GM19324 (cell line): ENCODE measurements around the gene BCAS1.

Source experiments
- ATAC-seq: cut with Tn5 transposase; IDR thresholded peaks from one replicate; pipeline ENCODE4 v1.9.1; 2021; ENCODE audit warnings: mild to moderate bottlenecking, moderate library complexity; ENCODE audit not compliant: unreplicated experiment, low FRiP score

BCAS1 gene

DNA sequence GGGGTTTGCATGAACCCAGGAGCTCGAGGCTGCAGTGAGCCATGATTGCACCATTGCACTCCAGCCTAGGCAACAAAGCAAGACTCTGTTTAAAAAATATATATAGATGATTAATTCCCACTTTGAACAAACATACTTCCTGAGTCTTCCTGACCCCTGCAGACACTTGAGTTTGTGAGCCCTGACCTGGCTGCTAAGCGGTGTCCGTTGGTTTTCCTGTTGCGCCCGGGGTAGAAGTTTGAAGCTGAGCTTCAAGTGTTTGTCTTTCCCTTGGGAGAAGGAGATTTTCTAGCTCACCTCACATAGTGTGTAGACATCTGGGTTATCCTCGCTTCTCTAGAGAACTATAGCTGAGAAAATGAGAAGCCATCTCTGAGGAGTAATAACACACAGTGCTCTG, 11.7 kb upstream of the BCAS1 start:
- no peak for ATAC-seq

DNA sequence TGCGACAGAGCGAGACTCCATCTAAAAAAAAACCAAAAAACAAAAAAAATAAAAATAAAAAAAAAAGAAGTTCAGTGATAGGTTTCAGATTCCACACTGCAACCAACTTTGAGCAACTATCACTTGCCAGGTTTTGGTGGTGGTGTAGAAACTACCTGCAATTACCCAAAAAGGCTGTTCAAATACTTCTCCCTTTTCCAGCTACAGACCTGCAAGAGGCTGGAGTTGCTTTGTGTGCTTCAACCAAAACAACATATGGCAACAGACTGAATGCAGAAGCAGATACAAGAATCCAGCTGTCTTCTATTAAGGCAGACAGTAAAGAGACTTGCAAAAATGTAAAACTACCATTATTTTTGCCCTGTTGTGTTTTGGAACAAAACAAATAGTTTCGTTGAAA, 9.3 kb upstream of the BCAS1 start:
- no peak for ATAC-seq

DNA sequence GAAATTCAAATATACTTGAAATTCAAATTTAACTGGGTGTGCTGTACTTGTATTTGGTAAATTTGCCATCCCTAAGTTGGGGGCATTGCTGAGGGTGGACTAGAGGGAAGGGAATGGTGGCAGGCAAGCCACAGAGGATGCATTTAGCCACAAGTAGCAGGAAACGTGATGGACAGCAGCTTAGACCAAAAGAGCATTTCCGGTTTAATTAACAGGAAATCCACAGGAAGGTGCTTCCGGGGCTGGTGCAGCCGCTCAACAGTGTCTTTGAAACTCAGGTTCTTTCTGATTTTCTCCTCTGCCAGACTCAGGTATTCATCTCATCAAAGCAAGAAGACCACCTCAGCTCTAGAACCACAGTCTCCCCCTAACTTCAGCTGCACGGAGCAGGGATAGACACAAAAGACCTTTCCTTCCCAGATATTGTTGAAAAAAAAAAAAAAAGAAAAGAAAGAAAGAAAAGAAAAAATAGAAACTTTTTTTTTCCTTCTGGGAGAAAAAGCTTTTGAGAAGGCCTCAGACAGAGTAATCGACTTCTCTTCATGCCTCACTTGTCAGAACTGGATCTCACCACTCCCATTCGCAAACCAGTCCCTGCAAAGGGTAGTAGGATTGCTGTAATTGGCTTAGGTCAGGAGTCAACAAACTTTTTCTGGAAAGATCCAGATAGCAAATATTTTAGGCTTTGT, 8.0 kb upstream of the BCAS1 start:
- ATAC-seq: no peak

DNA sequence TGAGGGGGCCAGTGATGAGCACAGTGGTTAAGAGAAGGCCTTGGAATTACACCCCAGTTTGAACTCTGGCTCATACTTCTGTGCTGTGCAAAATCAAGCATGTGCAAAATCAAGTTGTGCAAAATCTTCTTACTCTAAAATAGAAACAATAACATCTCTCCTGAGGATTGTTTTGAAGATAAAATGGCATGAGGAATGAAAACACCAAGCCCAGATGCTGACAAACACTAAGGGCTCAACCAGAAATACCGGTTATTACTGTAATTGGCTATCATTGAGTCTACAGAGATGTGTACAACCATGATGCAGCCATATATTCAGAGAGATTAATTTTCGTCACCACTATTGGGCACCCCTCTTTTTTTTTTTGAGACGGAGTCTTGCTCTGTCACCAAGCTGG, 5.9 kb upstream of the BCAS1 start:
- ATAC-seq: no peak

DNA sequence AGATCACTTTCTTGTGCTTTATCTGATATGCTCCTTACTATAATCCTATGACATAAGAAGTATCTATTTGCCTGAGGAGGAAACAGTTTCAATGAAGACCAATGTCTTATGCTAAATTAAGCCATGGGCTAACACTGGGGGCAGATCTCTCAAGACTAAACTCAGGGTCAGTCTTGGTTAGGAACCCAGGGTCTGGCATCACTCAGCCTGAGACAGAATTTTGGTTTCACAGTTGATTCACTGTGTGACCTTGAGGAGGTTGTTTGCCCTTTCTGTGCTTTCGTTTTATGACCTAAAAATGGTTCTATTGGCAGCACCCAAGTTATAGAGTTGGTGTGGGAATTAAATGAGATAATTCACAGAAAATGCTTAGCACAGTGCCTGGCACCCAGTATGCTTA, 4.9 kb upstream of the BCAS1 start:
- ATAC-seq: no peak

DNA sequence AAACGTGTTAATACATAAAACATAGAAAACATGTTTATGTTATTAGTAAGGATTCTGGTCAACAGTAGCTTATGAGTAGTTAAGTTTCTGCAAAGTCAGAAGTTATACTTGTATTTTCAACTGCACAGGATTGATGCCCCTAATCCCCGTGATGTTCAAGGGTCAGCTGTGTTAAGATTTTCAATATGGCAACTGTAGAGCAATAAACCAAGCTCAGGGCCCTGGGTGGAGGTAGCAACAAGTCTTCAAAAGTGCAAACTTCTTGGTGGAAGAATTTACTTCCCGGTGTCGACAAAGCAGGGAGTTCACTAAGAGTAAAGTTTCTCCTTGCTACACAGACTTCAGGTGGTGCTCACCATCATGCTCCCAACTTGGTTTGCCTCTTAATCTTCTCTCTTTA, 4.1 kb upstream of the BCAS1 start:
- ATAC-seq: no peak

DNA sequence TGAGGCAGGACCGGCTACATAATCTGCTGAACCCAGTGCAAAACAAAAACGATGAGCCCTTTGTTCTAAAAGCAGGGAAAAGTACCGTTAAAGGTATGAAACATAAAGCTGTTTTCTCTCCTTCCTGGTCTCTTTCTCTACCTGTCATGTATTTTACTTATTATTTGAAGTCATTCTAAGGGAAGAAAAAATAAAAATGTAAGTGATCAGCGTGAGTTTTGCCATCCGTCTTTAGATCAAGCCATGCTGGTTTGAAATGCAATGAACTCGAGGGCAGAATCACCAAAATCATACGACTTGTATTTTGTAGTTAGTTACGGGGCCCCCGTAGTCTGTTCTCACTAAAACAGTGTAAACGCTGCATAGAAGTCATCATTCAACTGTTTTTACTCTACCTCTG, 2.9 kb upstream of the BCAS1 start:
- no peak for ATAC-seq

DNA sequence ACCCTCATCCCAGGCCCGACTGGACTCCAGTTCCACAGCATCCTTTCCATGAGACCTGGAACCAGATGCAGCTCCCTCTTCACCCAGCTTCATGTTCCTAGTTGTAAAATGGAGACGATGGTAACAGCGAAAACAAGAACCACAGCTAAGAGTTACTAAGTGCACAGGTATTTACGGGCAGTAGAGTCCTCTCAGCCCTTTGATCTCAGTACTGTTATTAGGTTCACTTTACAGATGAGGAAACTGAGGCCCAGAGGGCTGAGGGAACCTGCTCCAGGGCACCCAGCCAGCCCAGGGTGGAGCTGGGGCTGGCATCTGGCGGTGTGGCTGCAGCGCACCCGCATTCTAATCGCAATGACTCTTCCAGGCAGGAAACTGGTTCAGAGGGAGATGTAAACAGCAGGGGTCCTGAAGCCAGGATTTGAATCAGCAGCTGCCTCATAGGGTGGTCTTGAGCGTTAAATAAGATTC, 858 bp downstream of the BCAS1 start:
- ATAC-seq: no peak

DNA sequence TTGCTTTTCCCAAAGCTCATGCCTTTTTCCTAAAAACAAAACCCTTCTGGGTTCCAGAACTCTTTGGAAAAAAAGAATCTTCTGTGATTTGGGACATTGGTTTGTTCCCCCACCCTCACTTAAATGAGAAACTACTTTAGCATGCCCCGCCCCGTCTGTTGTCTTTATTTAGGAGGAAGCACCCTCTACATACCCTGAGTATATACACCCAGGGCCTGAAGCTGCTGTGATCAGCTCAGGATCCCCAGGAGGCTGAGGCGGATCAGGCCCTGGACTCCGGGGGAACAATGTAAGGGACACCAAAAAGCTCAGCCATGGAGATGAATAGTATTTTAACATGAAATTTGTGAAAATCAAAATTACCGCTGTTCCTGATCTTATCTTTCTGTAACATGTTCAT, 1.4 kb downstream of the BCAS1 start:
- ATAC-seq: no peak

DNA sequence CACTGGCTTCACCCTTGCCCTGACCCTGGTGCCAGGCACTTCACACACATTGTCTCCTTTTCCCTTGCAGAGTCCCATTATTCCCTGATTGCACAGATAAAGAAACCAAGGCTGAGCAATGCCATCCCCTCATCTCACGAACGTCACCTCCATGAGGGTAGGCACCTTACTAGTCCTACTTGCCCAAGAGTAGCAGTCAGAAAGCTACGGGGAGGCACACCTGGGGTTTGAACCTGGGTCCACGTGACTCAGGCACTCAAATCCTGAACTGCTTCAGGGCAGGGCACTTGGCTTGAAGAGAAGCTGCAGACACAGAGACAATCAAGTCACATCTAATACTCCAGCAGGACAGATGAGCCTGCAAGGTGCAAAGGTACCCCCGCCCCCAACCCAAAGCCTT, 1.9 kb downstream of the BCAS1 start:
- ATAC-seq: no peak

DNA sequence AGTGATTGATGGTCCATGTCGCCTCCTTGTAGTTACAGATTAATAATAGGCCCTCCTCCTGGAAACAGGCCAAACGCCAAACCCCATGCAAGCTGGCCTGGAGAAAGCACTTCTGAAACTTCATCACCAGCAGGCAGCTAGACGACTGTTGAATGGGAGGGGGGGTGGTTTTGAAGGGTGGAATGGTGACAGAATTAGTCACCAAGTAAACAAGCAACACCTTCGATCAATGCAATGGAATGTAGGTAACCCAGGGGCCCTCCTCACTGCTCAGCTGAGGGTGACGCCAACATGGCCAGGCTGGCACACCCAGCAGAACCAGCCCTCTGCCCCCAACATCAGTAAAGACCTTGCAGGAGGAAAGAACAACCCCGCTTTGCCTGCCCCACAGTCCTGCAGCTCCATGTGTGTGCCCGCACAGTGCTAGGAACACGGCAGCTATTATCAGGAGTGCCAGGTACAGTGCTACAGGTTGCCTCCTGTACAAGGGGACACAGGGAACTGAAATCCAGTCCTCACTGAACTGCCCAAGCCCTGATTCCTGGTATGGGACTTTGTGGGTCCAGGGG, 2.7 kb downstream of the BCAS1 start:
- ATAC-seq: no peak

DNA sequence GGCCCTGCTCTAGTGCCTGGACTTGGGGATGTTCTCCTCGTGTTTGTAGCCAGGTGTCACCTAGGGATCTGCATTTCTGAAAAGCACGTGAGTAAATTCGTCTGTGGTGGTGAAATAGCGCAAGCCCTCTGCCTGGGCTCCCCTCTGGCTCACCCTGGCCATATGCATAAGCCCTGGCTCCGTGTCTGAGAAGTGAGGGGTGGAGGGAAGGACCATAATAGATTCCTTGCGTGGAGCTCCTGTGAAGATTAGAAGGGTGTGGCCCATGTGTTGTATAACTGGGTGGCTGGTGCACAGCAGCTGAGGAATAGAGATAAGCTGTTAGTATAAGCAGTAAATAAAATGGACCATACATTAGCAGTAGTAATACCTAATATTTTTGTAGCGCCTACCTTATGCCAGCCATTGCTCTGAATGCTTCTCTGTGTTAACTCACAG, 4.8 kb downstream of the BCAS1 start:
- no peak for ATAC-seq

DNA sequence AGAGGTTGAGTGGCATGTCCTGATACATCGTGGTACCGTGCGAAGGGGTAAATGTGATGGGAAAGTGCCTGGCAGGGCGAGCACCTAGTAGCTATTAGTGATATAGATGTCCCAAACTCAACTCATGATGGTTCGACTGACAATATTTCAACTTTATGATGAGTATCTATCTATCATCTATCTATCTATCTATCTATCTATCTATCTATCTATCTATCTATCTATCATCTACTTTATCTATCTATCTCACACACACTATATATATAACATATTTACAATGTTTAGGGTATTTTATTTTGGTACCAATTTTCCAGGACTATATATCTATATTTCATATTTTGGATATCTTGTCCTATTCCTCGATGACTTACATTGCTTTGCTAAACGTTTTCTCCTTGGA, 5.5 kb downstream of the BCAS1 start:
- no peak for ATAC-seq

DNA sequence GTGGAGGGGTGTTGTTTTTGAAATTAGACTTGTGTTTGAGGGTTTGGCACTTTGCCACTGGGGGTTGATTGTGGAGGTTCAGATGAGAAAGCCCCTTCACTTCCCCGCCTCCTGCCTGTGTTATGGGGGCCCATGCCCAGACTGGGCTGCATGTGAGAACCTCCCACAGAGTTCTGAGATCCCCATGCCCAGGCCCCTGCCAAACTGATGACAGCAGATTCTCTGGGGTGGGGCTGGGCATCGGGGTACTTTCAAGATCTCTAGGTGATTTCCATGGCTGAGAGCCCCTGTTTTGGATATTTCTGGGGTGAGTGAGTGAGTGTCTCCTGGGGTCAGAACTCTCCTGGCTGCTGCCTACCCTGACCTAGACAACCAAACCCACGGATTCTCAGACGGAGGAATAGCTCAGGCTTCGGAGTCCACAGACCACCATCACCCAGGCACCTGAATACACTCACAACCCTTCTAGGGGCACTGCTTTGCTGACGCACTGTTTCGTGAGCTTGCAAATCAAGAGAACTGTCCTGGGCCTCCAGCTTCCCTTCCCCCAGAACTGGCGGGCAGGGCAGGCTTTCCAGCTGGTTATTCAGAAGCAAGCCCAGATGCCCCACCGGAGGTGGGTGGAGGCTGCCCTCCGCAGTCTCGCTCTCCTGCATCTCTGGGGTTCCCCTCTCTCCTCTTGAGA, 6.3 kb downstream of the BCAS1 start:
- ATAC-seq: peak; percentile 51

DNA sequence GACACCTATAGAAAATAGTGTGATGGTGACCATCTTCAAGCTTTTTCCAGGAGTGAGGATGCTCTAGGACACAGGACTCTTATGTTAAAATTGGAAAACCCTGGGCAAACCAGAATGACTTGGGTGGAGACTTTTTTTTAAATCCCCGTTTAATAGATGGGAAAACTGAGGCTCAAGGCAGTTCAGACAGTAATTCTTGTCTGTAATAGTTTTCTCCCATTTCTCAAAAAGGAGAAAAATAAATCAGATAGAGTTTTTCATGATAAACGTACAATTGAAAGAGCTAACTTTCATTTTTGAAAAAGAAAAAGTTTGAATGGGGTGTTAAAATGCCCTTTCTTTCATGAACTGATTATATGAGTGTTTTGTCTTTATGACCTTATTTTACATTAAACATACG, 6.8 kb downstream of the BCAS1 start:
- ATAC-seq: no peak

DNA sequence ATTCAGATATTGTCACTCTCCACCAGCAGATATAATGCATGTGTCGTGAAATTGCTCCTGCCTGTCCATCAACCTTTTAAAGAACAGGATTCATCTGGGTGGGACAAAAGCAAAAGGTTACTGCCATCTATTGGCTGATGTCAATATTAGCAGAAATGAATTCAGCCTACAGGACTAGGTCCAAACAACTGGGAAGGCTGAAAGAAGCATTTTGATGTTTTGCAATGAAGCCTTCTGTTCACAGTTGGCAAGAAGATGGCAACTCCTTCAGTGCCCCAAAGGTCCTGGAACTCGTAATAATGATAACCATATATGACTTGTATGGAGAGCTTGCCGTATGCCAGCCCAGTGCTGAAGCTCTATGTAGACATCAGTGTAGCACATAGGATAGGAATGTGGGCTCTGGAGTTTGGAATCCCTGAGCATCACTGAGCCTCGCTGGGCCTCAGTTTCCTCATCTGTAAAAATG, 7.5 kb downstream of the BCAS1 start:
- ATAC-seq: no peak

DNA sequence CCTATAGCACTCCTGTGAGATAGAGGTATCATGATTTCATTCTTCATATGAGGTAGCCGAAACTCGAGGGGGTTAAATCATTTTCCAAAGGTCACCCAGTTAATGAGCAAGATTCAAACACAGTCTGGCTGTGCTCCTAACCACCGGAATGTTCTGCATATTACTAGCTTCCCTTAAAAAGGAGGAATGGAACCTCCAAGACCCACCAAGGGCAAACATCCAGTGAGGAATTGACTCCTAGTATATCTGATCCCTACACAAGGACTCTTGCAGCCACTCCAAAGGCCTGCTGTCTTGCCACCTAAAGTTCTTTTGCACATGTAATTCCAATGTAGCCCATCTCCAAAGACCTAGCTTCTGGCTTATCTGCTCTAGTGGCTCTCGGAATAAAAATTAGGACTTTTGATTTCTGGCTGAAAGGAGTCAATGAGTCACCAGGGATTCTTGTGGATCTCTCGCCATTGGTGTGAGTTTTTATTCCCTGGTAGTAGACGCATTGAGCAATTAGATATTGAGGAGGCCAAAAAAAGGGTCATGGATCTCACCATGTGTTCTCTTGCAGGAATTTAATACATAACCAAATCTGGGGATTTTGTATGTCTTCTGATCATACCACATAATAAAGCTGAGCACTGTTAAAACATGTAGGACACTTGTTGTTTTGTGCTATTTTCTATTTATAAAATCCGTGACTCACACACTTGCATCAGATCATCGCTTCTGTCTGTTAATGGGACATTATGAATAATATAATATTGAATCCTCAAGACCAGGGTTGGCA, 9.1 kb downstream of the BCAS1 start:
- no peak for ATAC-seq

DNA sequence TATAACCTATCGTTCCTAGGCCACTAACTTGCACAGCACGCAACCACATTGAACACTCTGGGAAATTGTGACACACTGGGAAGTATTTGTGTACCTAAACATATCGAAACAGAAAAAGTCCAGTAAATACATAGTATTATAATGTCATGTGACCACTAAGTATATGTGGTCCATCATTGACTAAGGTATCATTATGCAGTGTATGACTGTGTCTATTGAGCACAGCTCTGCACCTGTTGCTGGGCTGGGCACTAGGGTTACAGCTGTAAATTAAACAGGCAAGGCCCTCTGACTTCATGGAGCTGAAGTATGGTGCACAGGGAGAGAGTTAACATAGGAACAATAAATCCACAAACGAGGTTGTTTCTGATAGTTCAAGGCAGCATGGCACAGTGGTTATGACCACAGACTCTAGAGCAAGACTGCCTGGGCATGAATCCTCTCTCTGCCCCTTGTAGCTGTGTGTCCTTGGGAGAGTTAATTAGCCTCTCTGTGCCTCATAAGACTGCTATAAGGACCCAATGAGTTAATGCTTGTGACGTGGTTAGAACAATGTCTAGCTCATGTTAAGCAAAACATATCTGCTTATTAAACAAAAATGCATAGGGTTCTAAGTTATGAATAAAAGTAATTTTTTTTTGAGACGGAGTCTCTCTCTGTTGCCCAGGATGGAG, 10.6 kb downstream of the BCAS1 start:
- no peak for ATAC-seq

DNA sequence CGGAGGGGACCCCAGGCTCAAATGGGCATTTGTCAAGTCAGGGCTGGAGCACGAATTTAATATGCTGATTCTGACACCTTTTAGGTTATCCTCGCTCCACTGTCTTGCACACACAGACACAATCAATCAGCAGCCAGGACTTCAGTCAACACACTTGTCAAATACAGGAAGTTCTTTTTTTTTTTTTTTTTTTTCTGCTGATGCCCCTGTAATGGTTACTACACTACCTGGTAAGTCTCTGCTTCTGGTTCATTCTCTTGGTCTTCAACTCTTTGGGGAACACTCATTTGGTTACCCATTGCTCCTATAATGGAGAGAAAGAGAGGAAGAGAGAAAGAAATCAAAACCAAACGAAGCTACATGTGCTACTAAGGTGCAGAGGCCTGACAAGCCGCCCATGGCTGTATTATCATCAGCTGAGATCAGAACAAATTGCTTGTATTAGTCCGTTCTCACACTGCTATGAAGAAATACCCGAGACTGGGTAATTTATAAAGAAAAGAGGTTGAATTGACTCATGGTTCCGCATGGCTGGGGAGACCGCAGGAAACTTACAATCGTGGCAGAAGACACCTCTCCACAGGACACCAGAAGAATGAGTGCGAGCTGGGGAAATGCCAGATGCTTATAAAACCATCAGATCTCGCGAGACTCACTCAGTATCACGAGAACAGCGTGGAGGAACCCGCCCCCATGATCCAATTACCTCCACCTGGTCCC, 11.8 kb downstream of the BCAS1 start:
- ATAC-seq: no peak
